H4 (cell line): ENCODE results near the gene ADGRB2. TPM values are rescaled to one million over a fixed set of nuclear protein-coding genes. Genes with fewer than 3 reads are reported as not detected.

ENCODE experiments used
- DNase-seq: peaks from one replicate; pipeline ENCODE4 v3.0.0-alpha.2; 2015; ENCODE audit warnings: low spot score
- total RNA-seq: library from RNA; depleted of rRNA; stranded (reverse); fragments of >200 nt; shearing (Covaris generic); gene quantifications from 2 replicates; pipeline ENCODE4 v1.2.3, GENCODE V29; 2014; rRNA removed

Gene ADGRB2
- total RNA-seq, 1 experiment from 2014 or later = 3.5 TPM

DNA sequence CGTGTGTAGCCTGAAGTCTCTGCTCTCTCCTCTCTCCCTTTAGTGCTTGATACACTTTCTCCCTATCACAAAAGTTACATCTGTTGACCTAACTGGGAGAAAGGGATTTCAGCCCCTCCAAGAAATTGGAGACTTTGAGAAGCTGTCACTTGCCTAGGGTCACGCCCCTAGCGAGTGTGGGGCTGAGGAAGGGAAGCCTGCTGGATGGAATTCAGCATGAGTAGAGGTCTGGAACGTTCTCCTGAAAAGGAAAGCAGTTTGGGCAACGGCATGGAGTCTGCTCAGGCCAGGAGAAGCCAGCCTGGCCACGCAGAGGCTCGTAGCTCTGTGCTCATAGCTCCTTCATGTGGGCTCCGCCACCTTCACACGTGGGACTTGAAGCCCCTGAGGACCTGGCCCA lies 82.7 kb downstream of the ADGRB2 start:
- DNase-seq = no peak

DNA sequence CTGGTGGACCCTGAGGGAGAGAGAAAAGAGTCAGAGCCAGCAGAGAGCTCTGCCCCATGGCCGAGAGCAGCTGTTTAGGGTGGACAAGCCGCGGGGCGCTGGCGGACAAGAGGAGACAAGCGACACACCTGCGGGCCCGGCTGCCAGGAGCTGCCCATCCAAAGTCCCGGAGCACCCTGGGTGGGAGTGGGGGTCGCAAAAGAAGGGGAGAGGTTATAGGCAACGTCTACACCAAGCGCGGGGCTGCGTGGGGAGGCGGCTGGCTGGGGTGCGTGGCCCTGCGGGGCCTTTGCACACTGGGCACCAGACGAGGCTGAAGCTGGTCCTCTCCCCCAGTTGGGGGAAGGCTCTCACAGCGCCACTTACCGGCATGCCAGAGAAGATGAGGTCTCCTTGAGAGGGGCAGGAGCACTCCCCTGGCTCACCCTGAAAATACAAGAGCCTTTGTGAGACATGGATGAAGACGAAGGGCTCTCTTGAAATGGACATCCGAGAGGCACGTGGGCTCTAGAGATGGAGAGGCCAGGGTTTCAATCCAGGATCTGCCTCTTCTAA lies 84.4 kb downstream of the ADGRB2 start:
- DNase-seq = no peak

- no peak for DNase-seq
Measured at GRCh38 chr1:31679091-31679490, 85.0 kb downstream of the ADGRB2 start.

- no peak for DNase-seq
Measured at GRCh38 chr1:31678681-31679080, 85.5 kb downstream of the ADGRB2 start.

DNA sequence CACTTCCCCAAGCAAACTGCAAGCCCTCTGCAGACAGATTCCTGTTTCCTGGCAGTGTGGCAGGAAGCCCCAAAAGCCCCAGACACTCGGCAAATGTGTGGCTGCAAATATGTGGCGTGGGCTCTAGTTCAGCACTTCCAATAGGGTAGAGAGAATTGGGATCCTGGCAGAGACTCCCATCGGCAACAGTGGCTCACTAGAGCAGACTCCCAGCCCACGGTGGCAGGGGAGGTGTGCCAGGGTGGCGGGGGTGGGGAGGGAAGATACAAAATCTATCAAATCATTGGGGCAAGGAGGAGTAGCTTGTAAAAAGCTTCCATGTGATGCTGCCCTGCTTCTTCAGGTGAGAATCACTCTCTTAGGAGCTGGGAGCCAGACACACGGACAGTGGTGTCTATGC lies 86.2 kb downstream of the ADGRB2 start:
- DNase-seq = no peak

DNA sequence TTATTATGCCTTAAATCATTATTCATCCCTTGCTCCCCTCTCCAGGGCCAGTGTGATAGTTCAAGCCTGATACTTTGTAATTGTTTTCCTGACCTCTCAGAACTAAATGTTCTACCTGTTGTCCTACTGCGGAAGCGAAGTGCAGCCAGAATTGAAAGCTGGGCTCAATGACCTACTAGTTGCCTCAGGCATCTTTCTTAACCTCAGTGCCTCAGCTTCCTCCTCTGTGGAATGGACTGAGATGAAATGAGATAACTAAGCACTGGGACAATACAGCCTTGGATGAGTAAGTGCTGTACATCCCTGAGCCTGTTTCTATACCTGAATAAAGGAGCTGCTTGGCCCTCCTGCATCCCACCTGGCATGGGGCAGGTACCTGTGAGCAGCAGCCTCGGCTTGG lies 86.7 kb downstream of the ADGRB2 start:
- DNase-seq = no peak

Other genes with a start within 250 kb of the ADGRB2 start
- 0.23 and 0.90 TPM in 2 replicates for gene TINAGL1, start 187.8 kb downstream of the ADGRB2 start, total RNA-seq
- not detected in 2 replicates for gene HCRTR1, start 146.7 kb downstream of the ADGRB2 start, total RNA-seq
- gene PEF1, start 119.5 kb downstream of the ADGRB2 start, total RNA-seq = 94.3 and 94.6 TPM in 2 replicates
- gene COL16A1, start 60.3 kb downstream of the ADGRB2 start, total RNA-seq = 9.2 and 12.2 TPM in 2 replicates
- 3.6 and 9.9 TPM in 2 replicates for gene SPOCD1, start 51.7 kb upstream of the ADGRB2 start, total RNA-seq
- gene PTP4A2, start 174.0 kb upstream of the ADGRB2 start, total RNA-seq = 303 and 310 TPM in 2 replicates
- 67.7 and 75.3 TPM in 2 replicates for gene KHDRBS1, start 249.5 kb upstream of the ADGRB2 start, total RNA-seq